Measurements from ENCODE around the gene STXBP1.

STXBP1 gene

GRCh38 chr9:127717766-127718165 lies 105.7 kb downstream of the STXBP1 start:
- Histone ChIP-seq H3K27me3 (ENCODE audit: insufficient read depth, poor library complexity, severe bottlenecking) (no peaks in the 10 kb centered on the region), H3K4me1 (ENCODE audit: insufficient read depth, poor library complexity, severe bottlenecking) (peaks cover 10% of the 10 kb centered on the region), H3K4me3 (ENCODE audit: severe bottlenecking) (no peak overlapping the region), H3K9me3 (ENCODE audit: severe bottlenecking) (no peaks in the 10 kb centered on the region), H3K36me3 (ENCODE audit: low read depth) (no peaks in the 10 kb centered on the region), H3K27ac (ENCODE audit: poor library complexity, severe bottlenecking) (no peak overlapping the region)
- ATAC-seq (ENCODE audit: low read depth) (no peak), DNase-seq (ENCODE audit: low spot score) (no peak)
- no peak for TF ChIP-seq CTCF (IDR thresholded peaks at IDR 0.05; ENCODE audit: poor library complexity, severe bottlenecking)

- H3K27ac ChIP-seq (ENCODE audit: poor library complexity, severe bottlenecking): no peak overlapping the region
- no peak for ATAC-seq (ENCODE audit: low read depth)
- H3K4me1 ChIP-seq (ENCODE audit: insufficient read depth, poor library complexity, severe bottlenecking): peaks cover 14% of the 10 kb centered on the region
- H3K4me3 ChIP-seq (ENCODE audit: severe bottlenecking): no peak overlapping the region
- TF ChIP-seq CTCF (IDR thresholded peaks at IDR 0.05; ENCODE audit: poor library complexity, severe bottlenecking): no peak
- no peaks in the 10 kb centered on the region for H3K36me3 ChIP-seq (ENCODE audit: low read depth)
- H3K9me3 ChIP-seq (ENCODE audit: severe bottlenecking): no peaks in the 10 kb centered on the region
- H3K27me3 ChIP-seq (ENCODE audit: insufficient read depth, poor library complexity, severe bottlenecking): no peaks in the 10 kb centered on the region
- DNase-seq (ENCODE audit: low spot score): peak; percentile 42
Measured at GRCh38 chr9:127720031-127720864, 108.2 kb downstream of the STXBP1 start.

GRCh38 chr9:127720865-127721227 lies 108.8 kb downstream of the STXBP1 start:
- ATAC-seq (ENCODE audit: low read depth) (no peak), DNase-seq (ENCODE audit: low spot score) (no peak)
- Histone ChIP-seq H3K27me3 (ENCODE audit: insufficient read depth, poor library complexity, severe bottlenecking) (no peaks in the 10 kb centered on the region), H3K36me3 (ENCODE audit: low read depth) (no peaks in the 10 kb centered on the region), H3K4me3 (ENCODE audit: severe bottlenecking) (no peak overlapping the region), H3K9me3 (ENCODE audit: severe bottlenecking) (no peaks in the 10 kb centered on the region), H3K27ac (ENCODE audit: poor library complexity, severe bottlenecking) (peak overlapping the region; percentile 53), H3K4me1 (ENCODE audit: insufficient read depth, poor library complexity, severe bottlenecking) (peaks cover 14% of the 10 kb centered on the region)
- no peak for TF ChIP-seq CTCF (IDR thresholded peaks at IDR 0.05; ENCODE audit: poor library complexity, severe bottlenecking)

- DNase-seq (ENCODE audit: low spot score): peak; percentile 75
- ATAC-seq (ENCODE audit: low read depth): peak; percentile 74
- Histone ChIP-seq H3K4me1 (ENCODE audit: insufficient read depth, poor library complexity, severe bottlenecking) (peaks cover 14% of the 10 kb centered on the region), H3K4me3 (ENCODE audit: severe bottlenecking) (no peak overlapping the region), H3K27me3 (ENCODE audit: insufficient read depth, poor library complexity, severe bottlenecking) (no peaks in the 10 kb centered on the region), H3K27ac (ENCODE audit: poor library complexity, severe bottlenecking) (peak overlapping the region; percentile 53), H3K36me3 (ENCODE audit: low read depth) (no peaks in the 10 kb centered on the region), H3K9me3 (ENCODE audit: severe bottlenecking) (no peaks in the 10 kb centered on the region)
- TF ChIP-seq CTCF (IDR thresholded peaks at IDR 0.05; ENCODE audit: poor library complexity, severe bottlenecking): peak; percentile 20
Measured at GRCh38 chr9:127721391-127721821, 109.3 kb downstream of the STXBP1 start.
